Measurements from ENCODE around the gene OR2AK2. TPM values are rescaled to one million over a fixed set of nuclear protein-coding genes. Genes with fewer than 3 reads are reported as not detected.

Gene OR2AK2
- total RNA-seq, 1 donor from 2014 or later, result not detected

Other genes with a start within 250 kb of the OR2AK2 start
- gene OR6F1, start 248.6 kb upstream of the OR2AK2 start, total RNA-seq, result not detected
- gene OR14K1, start 226.6 kb upstream of the OR2AK2 start, total RNA-seq, result not detected
- not detected for gene OR14A2, start 217.1 kb upstream of the OR2AK2 start, total RNA-seq
- gene OR1C1, start 204.7 kb upstream of the OR2AK2 start, total RNA-seq, result not detected
- not detected for gene OR14A16, start 141.1 kb upstream of the OR2AK2 start, total RNA-seq
- gene OR11L1, start 123.3 kb upstream of the OR2AK2 start, total RNA-seq, result not detected
- 6.0 TPM for gene TRIM58, start 108.0 kb upstream of the OR2AK2 start, total RNA-seq
- 1.6 TPM for gene OR2W3, start 69.6 kb upstream of the OR2AK2 start, total RNA-seq
- not detected for gene OR2T8, start 45.0 kb upstream of the OR2AK2 start, total RNA-seq
- gene OR2AJ1, start 40.3 kb upstream of the OR2AK2 start, total RNA-seq, result not detected
- not detected for gene OR2L8, start 16.4 kb upstream of the OR2AK2 start, total RNA-seq
- gene OR2L5, start 48.4 kb downstream of the OR2AK2 start, total RNA-seq, result not detected
- gene OR2L2, start 64.8 kb downstream of the OR2AK2 start, total RNA-seq, result 0.14 TPM
- gene OR2L3, start 81.6 kb downstream of the OR2AK2 start, total RNA-seq, result not detected
- gene OR2L13, start 130.0 kb downstream of the OR2AK2 start, total RNA-seq, result not detected
- gene OR2M5, start 179.9 kb downstream of the OR2AK2 start, total RNA-seq, result not detected
- gene OR2M2, start 209.6 kb downstream of the OR2AK2 start, total RNA-seq, result not detected
- gene OR2M3, start 232.0 kb downstream of the OR2AK2 start, total RNA-seq, result not detected

Data from upper lobe of right lung (tissue), 1 donor.